Osteoblast (primary cell): ENCODE data around the gene PRTFDC1. TPM values are rescaled to one million over a fixed set of nuclear protein-coding genes. Genes with fewer than 3 reads are reported as not detected.
A peak's percentile ranks its signal among the peaks of the same experiment; 100 is the strongest.

Source experiments
- DNase-seq: peaks from one replicate; pipeline ENCODE4 v3.0.0; 2011; ENCODE audit warnings: low spot score, mixed read lengths; ENCODE audit not compliant: insufficient read length; ENCODE audit errors: missing footprints
- H2AFZ ChIP-seq: 2 replicates; pipeline ENCODE4 v1.6.0; 2011; ENCODE audit warnings: mild to moderate bottlenecking, low read length
- H3K27ac ChIP-seq: 2 replicates; pipeline ENCODE4 v1.5.1; 2011; ENCODE audit warnings: mild to moderate bottlenecking, low read depth, low read length, moderate library complexity
- H3K27me3 ChIP-seq: 2 replicates; pipeline ENCODE4 v1.6.0; 2012; ENCODE audit warnings: mild to moderate bottlenecking, control low read depth, inconsistent platforms, low read length, moderate library complexity; ENCODE audit not compliant: insufficient read depth
- H3K36me3 ChIP-seq: 2 replicates; pipeline ENCODE4 v1.5.1; 2011; ENCODE audit warnings: mild to moderate bottlenecking, low read length, control low read depth, moderate library complexity; ENCODE audit not compliant: insufficient read depth
- H3K4me1 ChIP-seq: 2 replicates; pipeline ENCODE4 v1.5.1; 2011; ENCODE audit warnings: mild to moderate bottlenecking, low read length, control low read depth, moderate library complexity; ENCODE audit not compliant: insufficient read depth
- H3K4me2 ChIP-seq: 2 replicates; pipeline ENCODE4 v1.6.0; 2011; ENCODE audit warnings: mild to moderate bottlenecking, low read length; ENCODE audit not compliant: insufficient read depth
- H3K4me3 ChIP-seq: fragments of 200-600 bp; sonication (generic); 3 replicates; pipeline ENCODE4 v1.5.1; 2012; ENCODE audit warnings: mild to moderate bottlenecking, low read length, inconsistent platforms; ENCODE audit not compliant: insufficient read depth
- H3K79me2 ChIP-seq: 2 replicates; pipeline ENCODE4 v1.6.0; 2012; ENCODE audit warnings: mild to moderate bottlenecking, low read length, control low read depth, inconsistent platforms; ENCODE audit not compliant: insufficient read depth
- H3K9me3 ChIP-seq: 2 replicates; pipeline ENCODE4 v1.5.1; 2011; ENCODE audit warnings: low read depth, low read length, control low read depth
- H4K20me1 ChIP-seq: 2 replicates; pipeline ENCODE4 v1.6.0; 2012; ENCODE audit warnings: mild to moderate bottlenecking, low read length, control low read depth; ENCODE audit not compliant: insufficient read depth
- total RNA-seq: library from RNA; depleted of rRNA; stranded (reverse); fragments of >200 nt; gene quantifications from 2 replicates; pipeline ENCODE4 v1.2.3, GENCODE V29; 2012
- TF ChIP-seq, protein P1 (sequence below): IDR thresholded peaks from 2 replicates; pipeline ENCODE4 v1.5.1; 2011; ENCODE audit warnings: mild to moderate bottlenecking, low read depth, low read length, moderate library complexity; ENCODE audit errors: extremely low read depth

PRTFDC1 gene
- total RNA-seq, 1 donor, result 5.1 TPM

DNA sequence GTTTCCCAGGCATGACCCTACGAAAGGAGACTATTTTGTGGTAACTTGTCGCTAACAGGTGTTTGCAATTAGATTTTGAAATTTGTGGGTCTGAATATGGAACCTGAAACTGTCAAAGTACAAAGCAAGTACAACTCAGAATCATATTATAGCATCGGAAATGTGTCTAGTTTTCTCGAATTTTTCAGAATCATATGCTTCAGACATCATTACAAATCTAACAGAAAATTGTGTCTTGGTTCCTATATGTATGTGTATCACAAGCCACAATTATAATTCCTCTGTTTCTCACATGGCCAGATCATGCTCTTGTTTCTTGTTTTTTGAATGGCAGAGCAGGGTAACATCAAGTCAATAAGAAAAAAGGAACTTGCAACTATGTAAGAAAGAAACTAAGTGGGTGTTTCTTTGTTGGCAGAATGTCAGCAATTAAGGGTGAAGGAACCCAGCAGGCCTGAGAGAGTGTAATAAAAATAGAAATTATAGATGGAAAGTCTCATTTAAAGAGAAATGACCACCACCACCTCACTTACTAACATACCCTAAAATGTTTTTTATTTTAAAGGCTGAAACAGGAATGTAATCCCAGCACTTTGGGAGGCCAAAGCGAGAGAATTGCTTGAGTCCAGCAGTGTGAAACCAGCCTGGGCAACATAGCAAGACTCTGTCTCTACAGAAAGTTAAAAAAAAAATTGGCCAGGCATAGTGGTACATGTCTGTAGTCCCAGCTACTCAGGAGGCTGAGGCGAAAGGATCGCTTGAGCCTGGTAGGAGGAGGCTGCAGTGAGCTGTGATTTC is 51.3 kb downstream of the PRTFDC1 start:
- Histone ChIP-seq H3K27ac (peak overlapping the region; percentile 11), H3K79me2 (no peaks in the 10 kb centered on the region), H3K9me3 (no peaks in the 10 kb centered on the region), H3K36me3 (no peaks in the 10 kb centered on the region), H3K4me2 (peak overlapping the region; percentile 70), H2AFZ (no peak overlapping the region), H4K20me1 (no peaks in the 10 kb centered on the region), H3K27me3 (no peaks in the 10 kb centered on the region), H3K4me3 (no peak overlapping the region), H3K4me1 (peaks cover 22% of the 10 kb centered on the region)
- TF ChIP-seq, protein P1, sequence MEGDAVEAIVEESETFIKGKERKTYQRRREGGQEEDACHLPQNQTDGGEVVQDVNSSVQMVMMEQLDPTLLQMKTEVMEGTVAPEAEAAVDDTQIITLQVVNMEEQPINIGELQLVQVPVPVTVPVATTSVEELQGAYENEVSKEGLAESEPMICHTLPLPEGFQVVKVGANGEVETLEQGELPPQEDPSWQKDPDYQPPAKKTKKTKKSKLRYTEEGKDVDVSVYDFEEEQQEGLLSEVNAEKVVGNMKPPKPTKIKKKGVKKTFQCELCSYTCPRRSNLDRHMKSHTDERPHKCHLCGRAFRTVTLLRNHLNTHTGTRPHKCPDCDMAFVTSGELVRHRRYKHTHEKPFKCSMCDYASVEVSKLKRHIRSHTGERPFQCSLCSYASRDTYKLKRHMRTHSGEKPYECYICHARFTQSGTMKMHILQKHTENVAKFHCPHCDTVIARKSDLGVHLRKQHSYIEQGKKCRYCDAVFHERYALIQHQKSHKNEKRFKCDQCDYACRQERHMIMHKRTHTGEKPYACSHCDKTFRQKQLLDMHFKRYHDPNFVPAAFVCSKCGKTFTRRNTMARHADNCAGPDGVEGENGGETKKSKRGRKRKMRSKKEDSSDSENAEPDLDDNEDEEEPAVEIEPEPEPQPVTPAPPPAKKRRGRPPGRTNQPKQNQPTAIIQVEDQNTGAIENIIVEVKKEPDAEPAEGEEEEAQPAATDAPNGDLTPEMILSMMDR, result no peak
- no peak for DNase-seq

DNA sequence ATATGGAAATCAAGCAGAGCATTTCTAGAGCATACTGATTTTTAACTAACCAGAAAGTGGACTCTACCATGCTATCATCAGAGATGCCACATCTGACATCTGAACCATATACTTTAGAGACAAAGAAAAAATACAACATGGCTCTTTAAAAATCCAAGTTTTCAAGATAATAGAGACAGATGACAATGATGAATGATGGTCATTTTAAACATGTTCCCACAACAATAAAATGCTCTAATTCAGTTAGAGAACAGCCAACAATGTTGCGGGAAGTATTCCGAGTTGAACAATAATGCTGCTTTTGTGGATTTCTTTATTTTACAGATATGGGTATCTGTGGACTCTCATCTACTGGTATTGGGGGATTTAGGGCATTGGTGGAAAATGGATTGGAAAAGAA is 52.8 kb downstream of the PRTFDC1 start:
- H3K27me3 ChIP-seq, result no peaks in the 10 kb centered on the region
- H3K36me3 ChIP-seq, result no peaks in the 10 kb centered on the region
- no peak overlapping the region for H3K4me3 ChIP-seq
- H3K4me2 ChIP-seq, result no peak overlapping the region
- H3K27ac ChIP-seq, result no peak overlapping the region
- no peak overlapping the region for H2AFZ ChIP-seq
- TF ChIP-seq, protein P1, result no peak
- H3K79me2 ChIP-seq, result no peaks in the 10 kb centered on the region
- no peaks in the 10 kb centered on the region for H4K20me1 ChIP-seq
- DNase-seq, result no peak
- no peaks in the 10 kb centered on the region for H3K9me3 ChIP-seq
- peaks cover 26% of the 10 kb centered on the region for H3K4me1 ChIP-seq

DNA sequence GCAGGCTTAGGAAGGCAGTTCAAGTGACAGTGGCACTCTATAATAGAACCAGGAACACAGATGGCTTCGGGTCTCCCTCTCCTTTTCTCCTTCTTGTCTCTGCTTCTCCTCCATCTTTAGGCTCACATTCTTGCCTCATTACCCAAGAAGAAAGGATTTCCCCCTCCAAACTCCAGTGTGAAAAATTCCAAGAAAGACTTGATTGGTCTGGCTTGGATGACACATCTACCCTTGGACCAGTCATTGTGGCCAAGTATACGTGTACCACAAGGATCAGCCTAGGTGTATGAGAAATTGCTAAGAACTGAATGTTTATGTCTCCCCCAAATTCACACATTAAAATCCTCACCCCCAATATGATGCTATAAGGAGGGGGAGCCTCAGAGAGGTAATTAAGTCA is 53.9 kb downstream of the PRTFDC1 start:
- Histone ChIP-seq H3K27ac (no peak overlapping the region), H3K4me2 (no peak overlapping the region), H3K4me1 (peaks cover 35% of the 10 kb centered on the region), H3K79me2 (no peaks in the 10 kb centered on the region), H3K27me3 (no peaks in the 10 kb centered on the region), H3K4me3 (no peak overlapping the region), H4K20me1 (no peaks in the 10 kb centered on the region), H2AFZ (no peak overlapping the region), H3K9me3 (no peaks in the 10 kb centered on the region), H3K36me3 (no peaks in the 10 kb centered on the region)
- no peak for DNase-seq
- TF ChIP-seq, protein P1, result no peak

DNA sequence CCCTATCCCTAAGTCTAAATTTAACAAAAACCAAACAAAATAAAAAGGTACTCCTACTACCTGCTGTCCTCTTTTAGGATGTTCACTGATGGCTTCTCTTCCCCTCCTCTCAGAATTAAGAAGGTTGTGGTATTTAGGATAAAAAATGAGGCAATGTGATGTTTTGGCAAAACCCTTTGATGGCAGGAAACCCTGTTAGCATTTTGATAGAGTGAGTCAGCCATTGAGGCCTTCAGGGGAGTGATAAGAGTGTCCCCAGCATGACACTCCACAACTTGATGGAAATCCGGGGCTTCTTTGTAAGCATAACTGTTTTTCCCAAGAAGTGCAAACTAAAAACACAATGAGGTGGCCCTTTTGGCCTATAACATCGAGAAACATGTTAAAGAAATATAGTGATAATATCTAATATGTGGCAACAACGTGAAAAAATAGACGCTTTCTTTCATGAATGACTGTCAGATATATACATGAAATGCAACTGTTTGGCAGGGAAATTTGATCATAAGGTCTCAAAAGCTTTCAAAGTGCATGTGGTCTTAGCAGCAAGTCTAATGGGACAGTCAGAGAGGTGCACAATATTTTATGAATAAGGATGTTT is 55.0 kb downstream of the PRTFDC1 start:
- H4K20me1 ChIP-seq, result no peaks in the 10 kb centered on the region
- no peaks in the 10 kb centered on the region for H3K36me3 ChIP-seq
- H3K4me1 ChIP-seq, result peaks cover 33% of the 10 kb centered on the region
- TF ChIP-seq, protein P1, result no peak
- no peak overlapping the region for H3K4me2 ChIP-seq
- no peak overlapping the region for H2AFZ ChIP-seq
- DNase-seq, result no peak
- no peak overlapping the region for H3K4me3 ChIP-seq
- no peaks in the 10 kb centered on the region for H3K79me2 ChIP-seq
- no peaks in the 10 kb centered on the region for H3K9me3 ChIP-seq
- no peaks in the 10 kb centered on the region for H3K27me3 ChIP-seq
- H3K27ac ChIP-seq, result no peak overlapping the region
